Stimulated activated CD4-positive, alpha-beta T cell treated with anti-CD3 and anti-CD28 coated beads, Interleukin-12 subunit alpha, Interleukin-12 subunit beta, amount 100 ng/mL, for 24 hours (primary cell): ENCODE measurements around the gene NCBP3.
"Not testable (repeated sequence)": the region's sequence is repeated elsewhere in the genome, so short reads cannot be mapped to it uniquely, and the experiment has no call there.

Experiments used
- DNase-seq, 2 experiments: peaks; one replicate each; pipeline ENCODE4 v3.0.0-alpha.2; 2020; ENCODE audit warnings: low read depth in 2 of 2

NCBP3 gene

DNA sequence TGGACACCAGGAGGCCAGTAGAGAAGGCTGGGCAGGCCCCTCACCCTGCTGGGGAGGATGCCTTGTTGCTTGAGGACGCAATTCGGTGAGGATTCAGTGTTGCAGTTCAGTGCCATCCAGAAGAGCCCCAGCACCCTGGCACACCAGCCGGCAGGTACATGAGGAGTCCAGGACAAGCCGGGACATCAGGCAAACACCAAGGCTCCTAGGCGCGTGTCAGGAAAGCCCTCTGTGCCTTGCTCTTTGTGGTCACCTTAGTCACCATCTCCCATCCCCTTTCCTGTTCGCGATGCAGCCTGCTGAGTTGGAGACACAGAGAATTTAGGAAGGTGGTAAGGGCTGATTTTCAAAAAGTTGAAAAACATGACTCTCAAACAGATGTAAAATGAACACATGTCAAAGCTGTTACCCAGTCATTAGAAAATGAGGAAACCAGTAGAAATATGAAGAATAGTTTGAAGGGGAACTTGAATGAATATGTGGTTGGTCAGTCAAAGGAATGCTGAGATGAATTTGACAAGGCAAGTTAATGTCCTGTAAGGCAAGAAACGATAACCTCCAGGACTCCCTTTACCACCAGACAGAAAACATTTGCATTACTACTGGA, 2.3 kb upstream of the NCBP3 start:
- DNase-seq: no peak

GRCh38 chr17:3847165-3847670, 1.2 kb upstream of the NCBP3 start:
- DNase-seq: no peak

GRCh38 chr17:3846437-3847164, 555 bp upstream of the NCBP3 start:
- no peak for DNase-seq

GRCh38 chr17:3845291-3845620, 790 bp downstream of the NCBP3 start:
- peak in 1 of 2 experiments; percentile 26 for DNase-seq

DNA sequence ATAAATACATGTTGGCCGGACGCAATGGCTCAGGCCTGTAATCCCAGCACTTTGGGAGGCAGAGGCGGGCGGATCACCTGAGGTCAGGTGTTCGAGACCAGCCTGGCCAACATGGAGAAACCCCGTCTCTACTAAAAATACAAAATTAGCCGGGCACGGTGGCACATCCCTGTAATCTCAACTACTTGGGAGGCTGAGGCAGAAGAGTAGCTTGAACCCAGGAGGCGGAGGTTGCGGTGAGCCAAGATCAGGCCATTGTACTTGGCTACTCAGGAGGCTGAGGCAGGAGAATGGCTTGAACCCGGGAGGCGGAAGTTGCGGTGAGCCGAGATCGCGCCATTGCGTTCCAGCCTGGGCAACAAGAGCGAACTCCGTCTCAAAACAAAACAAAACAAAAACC, 1.5 kb downstream of the NCBP3 start:
- DNase-seq: not testable (repeated sequence)

DNA sequence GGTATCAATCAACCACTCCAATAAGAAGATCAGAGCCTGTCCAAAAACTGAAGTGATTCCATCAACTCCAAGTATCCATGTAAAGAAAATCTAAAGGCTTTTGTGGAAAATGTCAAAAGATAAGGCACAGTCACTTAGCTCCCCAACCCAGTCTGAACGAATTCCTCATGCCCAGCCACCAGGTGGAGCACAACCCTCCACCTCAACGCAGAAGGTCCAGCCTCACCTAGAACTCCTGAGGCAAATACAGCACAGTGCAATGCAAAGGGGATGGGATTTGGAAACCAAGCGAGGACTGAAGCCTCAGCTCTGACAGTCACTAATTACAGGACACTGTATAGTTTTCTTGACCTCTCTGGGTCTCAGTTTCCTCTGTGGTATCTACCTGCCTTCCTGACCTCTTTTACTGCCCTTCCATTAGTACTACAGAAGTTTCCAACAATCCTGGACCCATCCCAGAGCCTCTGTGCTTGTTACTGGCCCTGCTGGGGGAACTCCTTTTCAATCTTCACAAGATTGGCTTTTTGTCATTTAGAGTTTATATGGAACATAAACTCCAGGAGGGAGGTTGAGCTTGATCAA, 2.0 kb downstream of the NCBP3 start:
- DNase-seq: peak in 1 of 2 experiments; percentile 28

DNA sequence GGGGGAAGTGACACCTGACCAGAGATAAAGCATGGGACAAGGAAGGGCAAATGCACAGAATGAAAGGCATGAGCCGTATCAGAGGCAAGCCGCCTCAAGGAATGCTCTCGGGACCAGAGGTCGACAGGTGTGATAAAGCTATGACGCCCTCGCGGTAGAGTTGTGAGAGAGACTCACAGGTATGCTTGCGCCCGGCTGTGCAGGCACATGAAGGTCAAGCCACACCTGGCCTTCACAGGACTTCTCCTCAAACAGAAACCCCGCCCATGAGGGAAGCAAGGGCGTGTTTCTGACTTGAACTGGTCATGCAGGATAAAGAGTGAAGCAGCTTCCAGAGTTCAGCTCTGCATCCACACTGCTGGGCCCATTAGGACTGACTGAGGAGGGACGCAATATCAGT, 7.8 kb downstream of the NCBP3 start:
- DNase-seq: no peak

DNA sequence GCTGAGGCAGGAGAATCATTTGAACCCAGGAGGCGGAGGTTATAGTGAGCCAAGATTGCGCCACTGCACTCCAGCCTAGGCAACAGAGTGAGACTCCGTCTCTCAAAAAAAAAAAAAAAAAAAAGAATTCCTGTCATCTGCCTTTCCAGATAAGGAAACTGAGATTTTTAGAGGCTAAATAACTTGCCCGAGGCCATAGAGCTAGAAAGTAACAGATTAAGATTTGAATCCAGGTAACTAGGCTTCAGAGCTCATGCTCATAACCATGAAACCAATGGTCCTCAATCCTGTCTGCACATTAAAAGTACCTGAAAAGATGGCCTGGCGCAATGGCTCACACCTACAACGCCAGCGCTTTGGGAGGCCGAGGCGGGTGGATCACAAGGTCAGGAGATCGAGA, 9.5 kb downstream of the NCBP3 start:
- no peak for DNase-seq

DNA sequence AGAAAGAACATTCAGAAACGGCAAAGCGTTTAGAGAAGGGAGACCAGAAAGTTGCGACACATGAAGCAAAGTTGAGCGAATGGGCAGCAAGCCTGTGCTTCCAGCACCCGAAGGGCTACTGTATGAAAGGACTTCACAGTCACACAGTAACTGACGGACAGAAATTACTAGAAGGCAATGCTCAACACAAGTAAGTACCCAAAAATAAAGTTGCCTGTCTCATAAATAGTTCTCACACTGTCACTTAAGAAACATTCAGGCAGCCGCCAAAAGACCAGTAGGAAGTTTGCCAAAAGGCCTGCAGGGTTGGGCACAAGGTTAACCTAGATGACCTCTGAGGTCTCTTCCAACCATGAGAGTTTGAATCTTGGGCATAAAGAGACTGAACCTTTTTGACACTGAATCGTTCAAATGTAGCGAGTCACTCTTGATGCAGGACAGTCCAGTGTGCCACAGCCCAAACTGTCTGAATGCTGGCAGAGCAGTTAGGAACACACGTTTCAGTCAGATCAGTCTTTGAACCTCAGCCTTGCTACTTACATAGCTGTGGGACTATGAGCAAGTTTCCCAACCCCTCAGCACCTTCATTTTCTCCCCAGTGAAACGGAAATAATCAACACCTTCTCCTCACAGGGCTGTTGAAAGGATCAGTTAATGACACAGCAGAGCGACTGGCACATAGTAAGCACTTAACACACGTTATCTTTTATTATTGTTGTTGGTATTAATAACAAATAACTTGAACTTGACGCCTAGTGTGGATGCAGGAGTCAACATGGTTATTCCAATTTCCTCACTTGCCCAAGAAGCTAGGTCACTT, 10.4 kb downstream of the NCBP3 start:
- DNase-seq: no peak

GRCh38 chr17:3834811-3835210, 11.2 kb downstream of the NCBP3 start:
- DNase-seq: no peak

- no peak for DNase-seq
Observed at GRCh38 chr17:3828852-3829232, 17.2 kb downstream of the NCBP3 start.

GRCh38 chr17:3828151-3828851, 17.7 kb downstream of the NCBP3 start:
- DNase-seq: no peak

DNA sequence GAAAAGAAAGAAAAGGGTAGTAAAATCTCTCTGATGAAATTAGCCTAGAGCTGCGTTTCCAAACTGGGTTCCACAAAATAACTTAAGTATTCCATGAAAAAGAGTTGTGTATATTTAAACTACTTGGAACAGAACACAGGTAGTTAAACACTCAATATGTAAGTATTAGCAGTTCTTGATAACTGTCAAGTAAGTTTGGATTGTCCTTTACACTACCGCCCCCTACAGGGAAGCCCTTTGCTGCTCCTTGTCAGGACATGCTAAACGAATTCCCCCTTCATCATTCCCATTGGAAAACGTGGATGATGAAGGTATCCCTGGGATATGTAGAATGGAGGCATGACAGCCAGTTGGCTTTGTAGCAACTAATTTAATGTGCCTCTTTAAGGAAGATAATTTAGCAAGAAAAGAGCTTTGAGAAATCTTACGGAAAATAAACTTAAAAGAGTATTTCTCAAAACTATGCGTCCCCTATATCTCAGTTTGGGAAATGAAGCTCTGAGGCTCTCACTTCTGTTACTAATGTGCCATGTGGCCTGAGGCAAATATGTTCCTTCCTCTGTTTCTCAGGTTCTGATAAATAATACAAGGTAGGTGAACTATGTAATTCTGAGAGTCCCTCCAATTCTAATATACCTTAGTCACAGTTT, 18.8 kb downstream of the NCBP3 start:
- peak in 1 of 2 experiments; percentile 56 for DNase-seq

DNA sequence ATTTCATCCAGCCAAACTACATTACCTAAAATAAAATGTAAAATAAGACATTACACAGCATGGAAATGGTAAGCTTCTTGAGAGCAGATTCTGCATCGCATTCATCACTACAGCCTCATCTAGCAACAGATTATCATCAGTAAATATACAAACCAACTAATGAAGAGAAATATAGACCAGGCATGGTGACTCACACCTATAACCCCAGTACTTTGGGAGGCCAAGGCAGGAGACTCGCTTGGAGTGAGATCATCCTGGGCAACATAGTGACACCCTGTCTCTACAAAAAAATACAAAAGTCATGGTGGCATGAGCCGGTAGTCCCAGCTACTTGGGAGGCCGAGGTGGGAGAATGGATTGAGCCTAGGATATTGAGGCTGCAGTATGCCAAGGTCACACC, 19.9 kb downstream of the NCBP3 start:
- DNase-seq: no peak

- DNase-seq: no peak
Observed at GRCh38 chr17:3821101-3821500, 24.9 kb downstream of the NCBP3 start.

DNA sequence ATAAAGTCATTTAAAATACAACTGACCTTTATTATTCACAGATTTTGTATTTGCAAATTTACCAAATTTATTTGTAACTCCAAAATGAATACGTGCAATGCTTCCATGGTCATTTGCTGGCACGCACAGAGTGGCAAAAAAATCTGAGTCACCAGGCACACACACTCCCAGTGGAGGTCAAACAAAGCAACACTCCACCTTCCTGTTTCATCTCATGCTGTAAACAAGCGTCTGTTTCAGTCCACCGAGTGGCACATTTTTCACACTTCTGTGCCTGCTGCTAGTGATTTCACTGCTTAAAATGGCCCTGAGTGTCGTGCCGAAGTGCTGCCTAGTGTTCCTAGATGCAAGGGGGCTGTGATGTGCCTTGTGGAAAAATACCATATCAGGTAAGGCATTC, 27.3 kb downstream of the NCBP3 start:
- DNase-seq: no peak

GRCh38 chr17:3817851-3818605, 28.0 kb downstream of the NCBP3 start:
- DNase-seq: no peak

GRCh38 chr17:3815925-3816324, 30.1 kb downstream of the NCBP3 start:
- no peak for DNase-seq

GRCh38 chr17:3815122-3815521, 30.9 kb downstream of the NCBP3 start:
- no peak for DNase-seq

- no peak for DNase-seq
Observed at GRCh38 chr17:3814361-3814760, 31.7 kb downstream of the NCBP3 start.

- no peak for DNase-seq
Observed at GRCh38 chr17:3813171-3813570, 32.9 kb downstream of the NCBP3 start.
